Measurements from ENCODE around the gene GRM7. TPM values are rescaled to one million over a fixed set of nuclear protein-coding genes. Genes with fewer than 3 reads are reported as not detected.

The GRM7 gene
- total and polyA plus RNA-seq, 4 donors, result 0.08 to 0.33 TPM; not detected in 2

DNA sequence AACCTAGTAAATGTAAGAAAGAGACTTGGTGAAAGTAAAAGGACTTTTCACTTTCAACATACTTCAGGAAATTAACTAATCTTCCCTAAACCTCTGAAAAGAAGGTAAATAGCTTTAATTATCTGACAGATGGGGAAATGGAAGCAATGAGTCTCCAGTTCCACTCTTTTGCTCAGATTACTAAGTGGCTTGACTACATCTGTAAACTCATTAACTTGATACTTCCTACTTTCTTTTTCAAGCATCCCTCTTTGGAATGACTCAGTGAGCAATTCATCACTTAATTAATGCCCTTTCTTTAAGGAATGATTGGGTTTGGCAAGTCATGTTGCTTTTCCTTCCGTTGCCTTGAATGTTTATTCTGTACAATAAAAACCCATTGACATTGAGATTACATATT lies 234.2 kb downstream of the GRM7 start:
- no peaks in the 10 kb centered on the region for H3K27me3 ChIP-seq (ENCODE audit: control insufficient read depth in 4 of 4, insufficient read depth in 4 of 4, low read length in 3 of 4)
- no peak overlapping the region for H3K9ac ChIP-seq (ENCODE audit: low read depth in 1 of 2, low read length in 2 of 2)
- H3K9me3 ChIP-seq (ENCODE audit: control insufficient read depth in 4 of 4, low read length in 3 of 4), result no peaks in the 10 kb centered on the region
- TF ChIP-seq, protein P1, sequence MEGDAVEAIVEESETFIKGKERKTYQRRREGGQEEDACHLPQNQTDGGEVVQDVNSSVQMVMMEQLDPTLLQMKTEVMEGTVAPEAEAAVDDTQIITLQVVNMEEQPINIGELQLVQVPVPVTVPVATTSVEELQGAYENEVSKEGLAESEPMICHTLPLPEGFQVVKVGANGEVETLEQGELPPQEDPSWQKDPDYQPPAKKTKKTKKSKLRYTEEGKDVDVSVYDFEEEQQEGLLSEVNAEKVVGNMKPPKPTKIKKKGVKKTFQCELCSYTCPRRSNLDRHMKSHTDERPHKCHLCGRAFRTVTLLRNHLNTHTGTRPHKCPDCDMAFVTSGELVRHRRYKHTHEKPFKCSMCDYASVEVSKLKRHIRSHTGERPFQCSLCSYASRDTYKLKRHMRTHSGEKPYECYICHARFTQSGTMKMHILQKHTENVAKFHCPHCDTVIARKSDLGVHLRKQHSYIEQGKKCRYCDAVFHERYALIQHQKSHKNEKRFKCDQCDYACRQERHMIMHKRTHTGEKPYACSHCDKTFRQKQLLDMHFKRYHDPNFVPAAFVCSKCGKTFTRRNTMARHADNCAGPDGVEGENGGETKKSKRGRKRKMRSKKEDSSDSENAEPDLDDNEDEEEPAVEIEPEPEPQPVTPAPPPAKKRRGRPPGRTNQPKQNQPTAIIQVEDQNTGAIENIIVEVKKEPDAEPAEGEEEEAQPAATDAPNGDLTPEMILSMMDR (IDR thresholded peaks at IDR 0.05; ENCODE audit: low read depth, low read length, missing input control), result no peak
- TF ChIP-seq JUND (IDR thresholded peaks at IDR 0.05) (no peak), HNF4A (conservative IDR thresholded peaks at IDR 0.05) (no peak), TAF1 (conservative IDR thresholded peaks at IDR 0.05) (no peak), YY1 (IDR thresholded peaks at IDR 0.05) (no peak), FOXA1 (IDR thresholded peaks at IDR 0.05) (no peak), HNF4G (IDR thresholded peaks at IDR 0.05) (no peak), NR2F2 (IDR thresholded peaks at IDR 0.05) (no peak), RXRA (IDR thresholded peaks at IDR 0.05) (no peak), SP1 (IDR thresholded peaks at IDR 0.05) (no peak), EGR1 (IDR thresholded peaks at IDR 0.05; ENCODE audit: low read depth in 2 of 2) (no peak), GABPA (IDR thresholded peaks at IDR 0.05 in 1 of 2, conservative IDR thresholded peaks at IDR 0.05 in 1 of 2) (no peak), FOXA2 (IDR thresholded peaks at IDR 0.05) (no peak), RAD21 (IDR thresholded peaks at IDR 0.05) (no peak)
- TF ChIP-seq, protein P2, sequence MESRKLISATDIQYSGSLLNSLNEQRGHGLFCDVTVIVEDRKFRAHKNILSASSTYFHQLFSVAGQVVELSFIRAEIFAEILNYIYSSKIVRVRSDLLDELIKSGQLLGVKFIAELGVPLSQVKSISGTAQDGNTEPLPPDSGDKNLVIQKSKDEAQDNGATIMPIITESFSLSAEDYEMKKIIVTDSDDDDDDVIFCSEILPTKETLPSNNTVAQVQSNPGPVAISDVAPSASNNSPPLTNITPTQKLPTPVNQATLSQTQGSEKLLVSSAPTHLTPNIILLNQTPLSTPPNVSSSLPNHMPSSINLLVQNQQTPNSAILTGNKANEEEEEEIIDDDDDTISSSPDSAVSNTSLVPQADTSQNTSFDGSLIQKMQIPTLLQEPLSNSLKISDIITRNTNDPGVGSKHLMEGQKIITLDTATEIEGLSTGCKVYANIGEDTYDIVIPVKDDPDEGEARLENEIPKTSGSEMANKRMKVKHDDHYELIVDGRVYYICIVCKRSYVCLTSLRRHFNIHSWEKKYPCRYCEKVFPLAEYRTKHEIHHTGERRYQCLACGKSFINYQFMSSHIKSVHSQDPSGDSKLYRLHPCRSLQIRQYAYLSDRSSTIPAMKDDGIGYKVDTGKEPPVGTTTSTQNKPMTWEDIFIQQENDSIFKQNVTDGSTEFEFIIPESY (IDR thresholded peaks at IDR 0.05), result no peak
- TF ChIP-seq, protein P3, sequence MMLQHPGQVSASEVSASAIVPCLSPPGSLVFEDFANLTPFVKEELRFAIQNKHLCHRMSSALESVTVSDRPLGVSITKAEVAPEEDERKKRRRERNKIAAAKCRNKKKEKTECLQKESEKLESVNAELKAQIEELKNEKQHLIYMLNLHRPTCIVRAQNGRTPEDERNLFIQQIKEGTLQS (IDR thresholded peaks at IDR 0.05), result no peak
- TF ChIP-seq, protein P4, sequence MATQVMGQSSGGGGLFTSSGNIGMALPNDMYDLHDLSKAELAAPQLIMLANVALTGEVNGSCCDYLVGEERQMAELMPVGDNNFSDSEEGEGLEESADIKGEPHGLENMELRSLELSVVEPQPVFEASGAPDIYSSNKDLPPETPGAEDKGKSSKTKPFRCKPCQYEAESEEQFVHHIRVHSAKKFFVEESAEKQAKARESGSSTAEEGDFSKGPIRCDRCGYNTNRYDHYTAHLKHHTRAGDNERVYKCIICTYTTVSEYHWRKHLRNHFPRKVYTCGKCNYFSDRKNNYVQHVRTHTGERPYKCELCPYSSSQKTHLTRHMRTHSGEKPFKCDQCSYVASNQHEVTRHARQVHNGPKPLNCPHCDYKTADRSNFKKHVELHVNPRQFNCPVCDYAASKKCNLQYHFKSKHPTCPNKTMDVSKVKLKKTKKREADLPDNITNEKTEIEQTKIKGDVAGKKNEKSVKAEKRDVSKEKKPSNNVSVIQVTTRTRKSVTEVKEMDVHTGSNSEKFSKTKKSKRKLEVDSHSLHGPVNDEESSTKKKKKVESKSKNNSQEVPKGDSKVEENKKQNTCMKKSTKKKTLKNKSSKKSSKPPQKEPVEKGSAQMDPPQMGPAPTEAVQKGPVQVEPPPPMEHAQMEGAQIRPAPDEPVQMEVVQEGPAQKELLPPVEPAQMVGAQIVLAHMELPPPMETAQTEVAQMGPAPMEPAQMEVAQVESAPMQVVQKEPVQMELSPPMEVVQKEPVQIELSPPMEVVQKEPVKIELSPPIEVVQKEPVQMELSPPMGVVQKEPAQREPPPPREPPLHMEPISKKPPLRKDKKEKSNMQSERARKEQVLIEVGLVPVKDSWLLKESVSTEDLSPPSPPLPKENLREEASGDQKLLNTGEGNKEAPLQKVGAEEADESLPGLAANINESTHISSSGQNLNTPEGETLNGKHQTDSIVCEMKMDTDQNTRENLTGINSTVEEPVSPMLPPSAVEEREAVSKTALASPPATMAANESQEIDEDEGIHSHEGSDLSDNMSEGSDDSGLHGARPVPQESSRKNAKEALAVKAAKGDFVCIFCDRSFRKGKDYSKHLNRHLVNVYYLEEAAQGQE (IDR thresholded peaks at IDR 0.05), result no peak
- TF ChIP-seq, protein P5, sequence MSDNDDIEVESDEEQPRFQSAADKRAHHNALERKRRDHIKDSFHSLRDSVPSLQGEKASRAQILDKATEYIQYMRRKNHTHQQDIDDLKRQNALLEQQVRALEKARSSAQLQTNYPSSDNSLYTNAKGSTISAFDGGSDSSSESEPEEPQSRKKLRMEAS (IDR thresholded peaks at IDR 0.05), result no peak
- H3K36me3 ChIP-seq (ENCODE audit: control insufficient read depth in 4 of 4, insufficient read depth in 3 of 4, low read depth in 1 of 4, low read length in 3 of 4), result no peaks in the 10 kb centered on the region
- WGBS, result 67% methylated on average over 1 of the region's 1 CpG
- no peaks in the 10 kb centered on the region for H3K4me1 ChIP-seq (ENCODE audit: control insufficient read depth in 4 of 4, insufficient read depth in 4 of 4, low read length in 3 of 4)
- no peak overlapping the region for H3K27ac ChIP-seq (ENCODE audit: low read depth in 1 of 2, low read length in 2 of 2)
- no peak overlapping the region for H3K4me3 ChIP-seq (ENCODE audit: low read depth in 1 of 3, low read length in 3 of 3)
- no peak for DNase-seq (ENCODE audit: low spot score)

All from liver (tissue), 9 donors.